Kidney epithelial cell (primary cell): ENCODE results near the gene ECE1. TPM values are rescaled to one million over a fixed set of nuclear protein-coding genes. Genes with fewer than 3 reads are reported as not detected.

ENCODE experiments used
- DNase-seq: peaks from one replicate; pipeline ENCODE4 v3.0.0-alpha.2; 2010; ENCODE audit warnings: low read depth
- H3K27me3 ChIP-seq: 2 replicates; pipeline ENCODE4 v1.6.0; 2011; ENCODE audit warnings: low read length; ENCODE audit not compliant: control insufficient read depth, insufficient read depth
- H3K36me3 ChIP-seq: 2 replicates; pipeline ENCODE4 v1.5.1; 2011; ENCODE audit warnings: low read length; ENCODE audit not compliant: control insufficient read depth, insufficient read depth
- H3K4me3 ChIP-seq: 2 replicates; pipeline ENCODE4 v1.5.1; 2011; ENCODE audit warnings: low read depth, mild to moderate bottlenecking, control low read depth, low read length
- total RNA-seq: library from RNA; depleted of rRNA; stranded (reverse); fragments of >200 nt; gene quantifications from 2 replicates; pipeline ENCODE4 v1.2.3, GENCODE V29; 2015
- TF ChIP-seq, protein P1 (sequence below): IDR thresholded peaks from 2 replicates; pipeline ENCODE4 v1.5.1; 2011; ENCODE audit warnings: mild to moderate bottlenecking, moderate library complexity, low read length, control low read depth, inconsistent platforms; ENCODE audit not compliant: insufficient read depth, poor library complexity, severe bottlenecking

Gene ECE1
- total RNA-seq, 1 donor from 2014 or later: 181 TPM

DNA sequence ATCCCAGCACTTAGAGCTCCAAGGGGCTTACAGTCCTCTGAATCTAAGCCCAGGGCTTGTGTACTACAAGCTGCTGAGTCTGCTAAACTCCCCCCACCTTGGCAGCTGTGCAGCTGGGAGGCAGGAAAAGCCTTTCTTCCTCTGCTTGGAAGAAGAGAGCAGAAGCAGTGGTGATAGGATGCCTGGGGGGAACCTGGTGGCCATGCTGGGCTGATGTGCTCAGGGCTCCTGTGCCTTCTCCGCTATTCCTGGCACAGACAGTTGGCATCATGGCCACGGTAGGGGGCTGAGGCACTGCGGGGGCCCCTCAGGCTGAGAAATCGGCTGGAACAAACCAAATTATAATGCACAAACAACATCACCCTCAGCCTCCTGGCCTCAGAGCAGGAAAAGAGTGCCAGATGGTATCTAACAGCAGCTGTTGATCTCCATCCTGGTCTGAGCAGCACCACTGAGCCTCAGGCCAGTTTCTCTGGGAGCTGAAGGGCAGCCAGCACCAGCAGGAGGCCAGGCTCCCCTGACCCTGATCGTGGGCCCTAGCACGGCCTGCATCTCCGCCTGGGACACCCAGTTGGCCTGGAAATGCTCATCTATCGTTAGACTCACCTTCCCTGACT lies 35.8 kb downstream of the ECE1 start:
- TF ChIP-seq, protein P1, sequence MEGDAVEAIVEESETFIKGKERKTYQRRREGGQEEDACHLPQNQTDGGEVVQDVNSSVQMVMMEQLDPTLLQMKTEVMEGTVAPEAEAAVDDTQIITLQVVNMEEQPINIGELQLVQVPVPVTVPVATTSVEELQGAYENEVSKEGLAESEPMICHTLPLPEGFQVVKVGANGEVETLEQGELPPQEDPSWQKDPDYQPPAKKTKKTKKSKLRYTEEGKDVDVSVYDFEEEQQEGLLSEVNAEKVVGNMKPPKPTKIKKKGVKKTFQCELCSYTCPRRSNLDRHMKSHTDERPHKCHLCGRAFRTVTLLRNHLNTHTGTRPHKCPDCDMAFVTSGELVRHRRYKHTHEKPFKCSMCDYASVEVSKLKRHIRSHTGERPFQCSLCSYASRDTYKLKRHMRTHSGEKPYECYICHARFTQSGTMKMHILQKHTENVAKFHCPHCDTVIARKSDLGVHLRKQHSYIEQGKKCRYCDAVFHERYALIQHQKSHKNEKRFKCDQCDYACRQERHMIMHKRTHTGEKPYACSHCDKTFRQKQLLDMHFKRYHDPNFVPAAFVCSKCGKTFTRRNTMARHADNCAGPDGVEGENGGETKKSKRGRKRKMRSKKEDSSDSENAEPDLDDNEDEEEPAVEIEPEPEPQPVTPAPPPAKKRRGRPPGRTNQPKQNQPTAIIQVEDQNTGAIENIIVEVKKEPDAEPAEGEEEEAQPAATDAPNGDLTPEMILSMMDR: no peak
- H3K4me3 ChIP-seq: no peak overlapping the region
- DNase-seq: no peak
- H3K36me3 ChIP-seq: peaks cover 2% of the 10 kb centered on the region
- no peaks in the 10 kb centered on the region for H3K27me3 ChIP-seq

DNA sequence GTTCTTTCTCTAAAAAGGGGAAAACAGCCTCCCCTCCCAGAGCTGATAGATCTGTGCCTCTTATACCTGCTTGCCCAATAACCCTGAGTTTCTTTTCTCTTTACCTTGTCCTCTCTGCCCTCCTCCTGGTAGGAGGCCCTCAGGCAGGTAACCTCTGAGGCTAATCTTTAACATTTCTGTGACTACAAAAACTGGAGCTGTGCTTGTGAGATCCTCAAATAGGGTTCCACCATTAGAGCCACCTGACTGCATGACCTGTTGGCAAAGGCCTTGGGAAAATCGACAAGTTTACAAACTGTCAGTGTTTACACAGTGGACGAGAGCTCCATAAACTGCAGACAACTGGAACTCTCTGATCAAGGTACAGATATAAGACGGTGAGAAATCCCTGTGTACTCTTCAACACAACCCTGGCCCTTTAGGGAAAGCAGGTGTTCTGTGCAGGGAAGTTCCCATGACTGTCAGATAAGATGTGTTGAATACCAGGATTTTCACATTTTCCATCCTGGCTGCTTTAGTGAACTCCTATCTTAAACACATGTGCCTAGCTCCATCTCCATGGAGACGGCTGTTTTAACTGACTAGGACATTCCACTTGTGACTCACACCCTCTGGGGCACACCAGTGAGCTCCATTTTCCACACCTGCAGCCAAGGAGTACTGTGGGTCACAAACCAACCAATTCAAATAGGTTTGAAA lies 38.3 kb downstream of the ECE1 start:
- Histone ChIP-seq H3K4me3 (no peak overlapping the region), H3K27me3 (no peaks in the 10 kb centered on the region), H3K36me3 (peaks cover 2% of the 10 kb centered on the region)
- TF ChIP-seq, protein P1: no peak
- DNase-seq: peak; percentile 97

DNA sequence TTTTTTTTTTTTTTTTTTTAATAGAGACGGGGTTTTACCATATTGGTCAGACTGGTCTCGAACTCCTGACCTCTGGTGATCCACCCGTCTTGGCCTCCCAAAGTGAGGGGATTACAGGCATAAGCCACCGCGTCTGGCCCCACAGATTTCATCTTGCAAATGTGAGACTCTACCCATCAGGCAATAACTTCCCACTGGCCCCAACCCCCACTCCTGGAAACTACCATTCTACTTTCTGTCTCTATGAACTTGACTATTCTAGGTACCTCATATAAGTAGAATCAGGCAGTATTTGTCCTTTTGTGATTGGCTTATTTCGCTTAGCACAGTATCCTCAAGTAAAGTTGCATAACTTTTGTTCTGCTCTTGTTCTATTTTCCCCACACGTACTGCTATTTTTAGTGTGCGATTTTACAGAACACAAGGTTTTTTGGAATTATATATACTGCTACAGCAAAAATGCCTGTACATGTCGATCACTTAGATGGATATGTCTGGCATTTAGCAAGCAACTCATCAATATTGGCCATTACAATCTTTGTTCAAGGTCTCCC lies 40.2 kb downstream of the ECE1 start:
- no peak overlapping the region for H3K4me3 ChIP-seq
- H3K27me3 ChIP-seq: no peaks in the 10 kb centered on the region
- DNase-seq: no peak
- H3K36me3 ChIP-seq: no peaks in the 10 kb centered on the region
- TF ChIP-seq, protein P1: no peak

DNA sequence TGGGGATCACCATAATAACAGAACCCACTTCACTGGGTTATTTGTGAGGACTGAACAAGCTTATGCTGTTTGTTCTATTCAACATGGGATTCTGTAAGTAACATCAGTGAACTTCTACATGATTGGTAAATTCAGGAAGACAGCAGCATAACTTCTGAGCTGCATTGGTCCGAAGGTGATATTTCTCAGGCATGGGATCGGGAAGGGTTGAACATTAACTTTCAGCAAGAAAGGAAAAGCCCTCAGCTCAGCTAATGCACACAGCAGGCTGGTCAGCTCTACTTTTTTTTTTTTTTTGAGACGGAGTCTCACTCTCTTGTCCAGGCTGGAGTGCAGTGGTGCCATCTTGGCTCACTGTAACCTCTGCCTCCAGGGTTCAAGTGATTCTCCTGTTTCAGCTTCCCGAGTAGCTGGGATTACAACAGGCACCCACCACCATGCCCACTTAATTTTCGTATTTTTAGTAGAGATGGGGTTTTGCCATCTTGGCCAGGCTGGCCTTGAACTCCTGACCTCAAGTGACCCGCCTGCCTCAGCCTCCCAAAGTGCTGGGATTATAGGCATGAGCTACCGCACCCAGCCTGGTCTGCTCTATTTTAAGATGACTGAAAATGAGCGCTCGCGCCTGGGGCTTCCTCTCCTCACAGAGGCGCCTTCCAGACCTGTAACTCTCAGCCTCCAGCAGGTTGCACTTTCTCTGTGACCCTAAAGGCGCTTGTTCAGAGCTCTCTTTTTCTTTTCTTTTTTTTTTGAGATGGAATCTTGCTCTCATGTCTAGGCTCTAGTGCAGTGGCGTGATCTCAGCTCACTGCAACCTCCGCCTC lies 42.2 kb downstream of the ECE1 start:
- H3K4me3 ChIP-seq: no peak overlapping the region
- TF ChIP-seq, protein P1: no peak
- peaks cover 4% of the 10 kb centered on the region for H3K36me3 ChIP-seq
- no peak for DNase-seq
- no peaks in the 10 kb centered on the region for H3K27me3 ChIP-seq

DNA sequence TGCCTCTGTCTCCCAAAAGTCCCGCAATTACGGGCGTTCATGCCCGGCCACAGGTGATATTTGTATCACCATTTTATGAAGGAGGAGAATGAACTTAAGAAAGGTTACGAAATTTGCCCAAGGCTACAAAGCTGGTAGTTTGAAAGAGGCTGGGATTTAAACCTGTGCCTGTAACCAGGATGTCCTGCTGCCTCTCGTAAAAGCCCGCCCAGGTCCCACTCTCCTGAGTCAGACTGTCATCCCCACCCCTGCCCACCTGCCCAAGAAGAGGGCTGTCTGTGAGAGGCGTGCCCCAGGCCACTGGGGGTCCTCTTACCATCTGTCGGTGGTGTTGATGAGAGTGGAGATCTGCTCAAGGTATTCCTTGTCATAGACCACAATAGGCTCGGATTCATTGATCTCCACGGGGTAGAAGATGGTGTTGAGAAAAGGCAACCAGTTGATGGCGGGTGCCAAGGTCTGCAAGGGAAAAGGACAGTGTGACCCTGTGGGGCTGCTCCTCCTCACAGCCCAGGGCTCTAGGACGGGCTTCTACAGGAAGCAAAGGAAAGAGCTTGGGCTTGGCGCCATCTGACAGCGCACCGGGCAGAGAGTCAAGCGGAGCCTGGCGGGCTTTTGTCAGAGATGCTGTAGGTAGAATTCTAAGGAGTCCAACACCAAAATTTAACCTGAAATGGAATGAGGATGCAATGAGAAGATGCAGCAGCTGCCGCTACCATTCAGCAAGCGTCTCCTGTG lies 43.2 kb downstream of the ECE1 start:
- H3K4me3 ChIP-seq: no peak overlapping the region
- no peaks in the 10 kb centered on the region for H3K27me3 ChIP-seq
- peaks cover 4% of the 10 kb centered on the region for H3K36me3 ChIP-seq
- DNase-seq: no peak
- TF ChIP-seq, protein P1: no peak
